Measurements from ENCODE around the gene MYT1.

Gene MYT1

GRCh38 chr20:64236137-64237088, 72.2 kb downstream of the MYT1 start:
- no peak for DNase-seq

GRCh38 chr20:64237316-64237715, 73.1 kb downstream of the MYT1 start:
- DNase-seq: no peak

DNA sequence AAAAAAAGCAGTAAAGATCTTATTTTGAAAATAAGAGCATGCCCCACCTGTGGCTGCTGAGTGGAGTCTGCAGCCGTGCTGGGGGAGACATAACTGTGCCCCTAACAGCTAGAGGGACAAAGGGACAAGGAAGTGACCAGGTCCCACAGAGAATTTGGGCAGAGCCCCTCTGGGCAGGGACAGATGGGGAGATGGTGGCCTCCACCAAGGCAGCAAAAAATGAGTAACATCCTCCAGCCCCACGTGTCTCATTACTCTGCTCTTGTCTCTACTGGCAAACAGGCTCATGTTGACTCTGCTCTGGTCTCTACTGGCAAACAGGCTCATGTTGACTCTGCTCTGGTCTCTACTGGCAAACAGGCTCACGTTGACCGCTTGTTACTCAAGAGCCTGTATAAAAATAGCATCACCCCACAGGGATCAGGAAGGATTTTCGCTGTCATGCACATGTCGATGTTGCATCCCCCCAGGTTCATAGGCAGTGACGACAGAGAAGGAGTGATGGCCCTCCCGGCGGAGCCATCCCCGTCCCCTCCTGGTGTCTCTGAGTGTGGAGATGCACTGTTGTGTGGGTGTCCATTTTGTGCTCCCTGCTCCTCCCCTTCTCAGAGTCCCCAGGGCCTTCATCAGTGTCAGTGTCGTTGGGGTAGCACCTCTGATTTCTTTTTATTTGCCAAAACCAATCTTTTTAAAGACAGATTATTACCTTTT, 74.0 kb downstream of the MYT1 start:
- no peak for DNase-seq

DNA sequence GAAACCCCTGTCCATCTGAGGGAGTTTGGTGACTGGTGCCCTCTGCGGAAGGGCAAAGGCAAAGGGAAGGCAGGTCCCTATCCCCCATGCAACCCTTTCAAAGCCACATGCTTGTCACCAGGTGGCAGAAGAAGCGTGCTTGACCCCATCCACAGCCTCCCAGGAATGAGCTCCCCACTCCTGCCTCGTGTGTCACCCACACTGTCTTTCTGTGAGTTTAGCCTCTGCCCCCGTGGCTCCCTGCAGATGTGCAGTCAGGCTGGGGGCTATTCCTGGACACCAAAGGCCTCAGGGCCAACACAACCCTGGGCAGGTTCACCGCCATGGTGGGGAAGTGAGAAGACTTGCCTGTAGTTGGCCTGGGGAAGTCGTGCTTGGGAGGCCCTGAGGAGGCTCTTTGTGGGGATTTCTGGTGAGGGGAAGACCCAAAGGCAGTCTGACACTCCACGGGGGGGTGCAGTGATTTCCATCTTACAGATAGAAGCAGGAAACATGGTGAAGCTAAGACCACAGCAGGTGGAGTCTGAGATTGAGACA, 74.7 kb downstream of the MYT1 start:
- DNase-seq: no peak

DNA sequence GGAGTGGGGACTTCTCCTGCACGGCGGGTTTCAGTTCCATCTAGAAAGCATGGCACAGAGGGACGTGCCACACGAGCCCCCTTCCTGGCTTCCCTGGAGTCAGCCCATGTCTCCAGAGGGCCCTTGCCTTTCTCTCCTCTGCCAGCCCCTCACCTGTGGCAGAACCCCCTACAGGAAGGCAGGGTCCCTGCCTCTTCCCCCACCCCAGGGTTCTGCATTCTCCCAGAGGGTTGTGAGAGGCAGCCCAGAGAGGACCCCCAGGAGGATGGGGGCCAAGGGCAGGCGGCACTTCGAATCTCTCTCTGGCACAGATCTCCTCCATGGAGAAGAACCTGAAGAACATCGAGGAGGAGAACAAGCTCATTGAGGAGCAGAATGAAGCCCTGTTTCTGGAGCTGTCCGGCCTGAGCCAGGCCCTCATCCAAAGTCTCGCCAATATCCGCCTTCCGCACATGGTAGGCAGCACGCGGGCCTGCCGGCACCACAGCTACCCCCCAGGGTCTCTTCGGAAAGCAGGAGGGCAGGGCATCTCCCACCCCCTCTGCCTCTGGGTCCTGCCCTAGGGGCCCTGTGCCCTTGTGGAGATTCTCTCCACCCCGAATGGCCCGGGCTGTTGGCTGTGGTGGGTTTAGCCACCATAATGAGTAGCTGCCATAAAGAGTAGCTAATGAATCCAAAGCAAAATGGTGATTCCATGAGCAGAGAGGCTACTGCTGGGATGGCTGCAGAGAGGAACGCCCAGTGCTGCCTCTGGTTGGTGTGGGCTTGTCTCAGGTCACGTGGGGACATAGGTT, 75.4 kb downstream of the MYT1 start:
- DNase-seq: no peak

DNA sequence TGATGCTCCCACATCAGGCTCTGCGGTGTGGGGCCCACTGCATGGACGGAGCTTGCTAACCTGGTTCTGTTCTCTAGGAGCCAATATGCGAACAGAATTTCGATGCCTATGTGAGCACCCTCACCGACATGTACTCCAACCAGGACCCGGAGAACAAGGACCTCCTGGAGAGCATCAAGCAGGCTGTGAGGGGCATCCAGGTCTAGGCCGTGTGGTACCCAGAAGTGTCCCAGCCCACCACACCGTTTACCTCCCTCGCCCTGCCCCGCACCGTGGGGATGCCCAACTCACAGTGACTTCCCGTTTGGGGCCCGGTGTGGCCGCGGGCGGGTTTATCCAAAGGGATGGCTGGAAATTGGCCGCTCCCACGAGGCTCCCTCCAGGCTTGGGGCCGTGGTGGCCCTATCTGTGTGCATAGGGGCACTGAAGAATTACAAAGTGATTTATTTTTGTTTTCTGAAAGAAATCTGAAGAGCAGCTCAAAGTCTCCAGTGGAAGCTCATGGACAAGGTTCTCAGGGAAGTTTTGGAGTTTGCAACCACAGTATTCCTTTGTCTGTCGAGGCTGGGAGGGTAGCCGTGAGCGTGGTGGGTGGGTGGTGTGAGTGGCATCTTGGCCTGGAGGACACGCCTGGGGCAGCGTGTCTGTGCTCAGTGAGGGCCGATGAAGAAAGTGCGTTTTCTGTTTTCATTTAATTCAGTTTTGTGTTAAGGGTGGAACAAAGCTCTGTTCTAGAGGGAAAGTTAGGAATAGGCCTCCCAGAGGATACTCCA, 76.2 kb downstream of the MYT1 start:
- no peak for DNase-seq

GRCh38 chr20:64241061-64241460, 76.8 kb downstream of the MYT1 start:
- DNase-seq: no peak

- DNase-seq: no peak
Measured at GRCh38 chr20:64242003-64242796, 77.9 kb downstream of the MYT1 start.

DNA sequence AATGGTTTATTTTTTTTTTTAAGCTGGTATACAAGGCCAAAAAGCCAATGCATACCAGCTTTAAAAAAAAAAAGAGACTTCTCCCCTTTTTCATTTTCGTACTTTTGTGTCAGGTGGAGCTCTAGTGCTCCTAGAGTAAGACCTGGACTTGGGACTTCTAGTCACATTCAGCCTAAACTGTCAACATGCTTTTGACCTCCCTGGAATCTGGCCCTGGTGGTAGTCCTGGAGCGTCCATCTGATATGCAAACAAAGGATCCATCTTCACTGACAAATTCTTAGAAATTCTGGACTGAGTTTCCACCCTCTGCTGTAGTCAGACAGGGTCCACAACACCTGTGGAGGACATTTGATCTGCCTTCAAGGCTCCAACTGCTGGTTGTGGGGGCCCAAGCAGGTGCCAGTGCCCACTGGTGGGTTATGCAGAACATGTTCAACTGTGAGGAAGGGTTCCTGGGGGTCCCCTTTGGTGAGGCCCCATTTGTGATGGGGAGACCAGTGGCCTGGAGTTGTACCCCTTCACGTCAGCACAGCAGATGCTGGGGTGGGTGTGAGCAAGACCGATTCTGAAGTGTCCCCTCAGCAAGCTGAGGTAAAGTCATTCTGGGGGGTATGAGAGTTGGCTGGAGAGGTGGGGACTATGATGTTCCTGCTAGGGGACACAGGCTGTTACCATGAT, 78.7 kb downstream of the MYT1 start:
- DNase-seq: no peak

GRCh38 chr20:64244281-64244805, 80.1 kb downstream of the MYT1 start:
- DNase-seq: no peak

DNA sequence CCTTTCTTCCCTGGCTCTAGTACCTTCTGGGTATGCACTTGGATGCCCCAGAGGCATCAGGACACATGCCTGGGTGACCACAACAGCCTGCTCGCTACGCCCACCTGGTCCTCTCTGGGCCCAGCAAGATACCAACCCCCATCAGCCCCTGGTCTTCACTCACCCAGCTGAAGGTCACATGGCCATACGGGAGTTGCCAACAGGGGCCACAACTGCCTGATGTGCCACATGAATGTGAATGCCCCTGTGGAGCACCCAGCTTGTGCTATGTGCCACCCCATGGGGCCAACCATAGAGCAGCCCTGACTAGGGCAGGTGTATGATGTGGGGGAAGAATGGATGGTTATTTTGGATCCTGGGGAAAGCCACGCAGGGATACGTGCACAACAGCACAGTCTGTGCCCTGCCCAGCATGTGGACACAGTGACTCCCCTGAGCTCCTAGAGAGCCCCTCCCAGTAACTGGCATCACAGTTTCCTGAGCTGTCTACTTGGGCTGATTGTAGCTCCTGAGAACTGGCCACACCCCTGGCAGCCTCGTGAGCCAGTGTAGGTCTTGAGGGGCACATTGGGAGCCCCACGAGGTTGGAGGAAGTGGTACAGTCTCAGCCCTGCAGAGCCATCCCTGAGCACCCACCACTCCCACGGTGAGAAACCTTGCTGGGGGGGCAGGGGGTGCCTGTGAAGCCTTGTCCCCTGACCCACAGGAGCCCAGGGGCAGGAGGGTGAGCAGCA, 80.8 kb downstream of the MYT1 start:
- DNase-seq: no peak

DNA sequence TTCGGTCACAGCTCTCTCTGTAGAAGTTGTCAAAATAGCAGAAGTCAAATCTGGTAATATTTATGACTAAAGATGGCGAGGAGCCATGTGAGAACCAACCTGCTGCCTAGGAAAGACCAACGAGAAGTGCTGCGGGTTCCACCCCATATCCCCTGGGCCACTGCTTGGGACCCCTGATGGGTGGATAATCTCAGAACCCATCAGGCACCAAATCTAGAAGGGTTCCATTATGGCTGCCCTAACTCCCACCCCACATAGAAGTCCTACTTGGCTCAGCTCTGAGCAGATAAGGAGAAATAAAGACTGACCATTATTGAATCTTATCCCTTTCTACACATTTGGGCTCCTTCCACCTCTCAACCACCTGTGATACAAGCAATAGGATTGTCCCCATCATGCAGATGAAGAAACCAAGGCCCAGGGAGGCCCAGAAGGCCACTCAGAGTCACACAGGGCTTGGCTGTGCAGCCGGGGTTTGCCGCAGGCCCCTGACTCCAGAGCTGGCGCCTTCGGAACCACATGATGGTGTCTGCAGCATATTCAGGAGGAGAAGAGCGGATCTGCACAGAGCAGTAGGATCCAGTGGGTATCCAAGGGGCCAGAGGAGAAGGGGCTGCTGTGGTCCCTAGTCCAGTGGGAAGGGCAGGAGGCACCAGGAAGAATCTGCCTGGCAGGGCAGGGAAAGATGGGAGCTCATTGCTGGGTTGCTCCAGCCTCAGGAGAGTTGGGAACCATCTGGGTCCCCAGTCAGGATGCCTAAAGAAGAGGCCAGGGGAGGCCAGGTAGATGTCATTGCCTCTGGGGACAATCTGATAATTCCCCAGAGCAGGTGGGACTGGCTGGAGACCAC, 81.7 kb downstream of the MYT1 start:
- DNase-seq: no peak

GRCh38 chr20:64246616-64247306, 82.5 kb downstream of the MYT1 start:
- no peak for DNase-seq

GRCh38 chr20:64247307-64247618, 83.0 kb downstream of the MYT1 start:
- no peak for DNase-seq

DNA sequence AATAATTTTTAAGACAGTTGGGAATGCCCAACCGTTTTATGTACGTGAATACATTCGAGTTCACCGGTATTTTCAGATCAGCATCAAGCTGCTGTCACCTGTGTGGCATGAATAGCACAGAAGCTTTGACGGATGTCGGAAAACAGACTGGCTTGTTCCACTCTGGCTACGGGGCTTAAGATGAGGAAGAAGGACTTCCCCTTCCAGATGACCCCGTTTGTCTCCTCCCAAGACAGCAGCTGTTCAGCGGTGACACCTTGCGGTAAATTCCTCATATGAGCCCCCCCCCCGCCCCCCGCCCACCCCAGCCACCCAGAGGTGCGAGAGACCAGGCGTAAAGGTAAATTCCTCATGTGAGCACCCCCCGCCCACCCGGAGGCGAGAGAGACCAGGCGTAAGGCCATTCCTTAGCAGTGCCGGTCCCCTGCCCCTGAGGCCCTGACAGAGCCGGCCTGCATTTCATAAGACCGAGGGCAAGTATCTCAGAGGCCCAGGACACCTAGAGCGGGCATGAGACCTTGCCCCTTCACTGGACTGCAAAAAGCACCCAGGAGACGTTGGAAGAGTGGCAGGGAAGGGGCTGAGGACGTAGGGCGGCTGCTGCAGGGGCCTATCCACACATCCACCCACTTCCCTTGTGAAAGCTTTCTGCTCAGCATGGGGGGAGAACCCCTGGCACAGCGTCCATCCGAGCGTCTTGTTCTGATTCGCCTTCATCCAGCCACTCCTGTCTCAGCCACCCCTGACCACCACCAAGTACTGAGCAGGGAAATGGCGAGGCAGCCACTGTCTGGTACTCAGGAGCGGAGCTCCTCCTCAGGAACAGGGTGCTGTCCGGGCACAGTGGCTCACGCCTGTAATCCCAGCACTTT, 84.0 kb downstream of the MYT1 start:
- DNase-seq: no peak

GRCh38 chr20:64250027-64250426, 85.8 kb downstream of the MYT1 start:
- no peak for DNase-seq

DNA sequence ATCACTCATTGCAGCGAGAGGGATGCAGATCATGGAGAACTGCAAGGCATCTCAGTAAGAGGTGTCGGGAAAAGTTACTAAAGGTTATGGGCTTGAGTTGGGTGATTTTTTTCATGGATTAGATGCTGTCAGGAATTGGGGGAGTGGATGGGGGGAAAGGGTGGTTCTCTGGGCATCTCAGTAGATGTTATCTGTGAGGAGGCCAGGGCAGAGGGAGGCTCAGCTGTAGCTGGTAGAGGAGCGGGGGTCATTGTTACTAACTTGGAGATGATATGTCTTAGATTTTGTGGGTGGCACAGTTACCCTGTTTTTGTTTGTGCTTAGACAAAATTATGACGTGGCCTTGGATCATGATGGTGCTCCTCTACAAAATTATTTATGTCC, 88.7 kb downstream of the MYT1 start:
- DNase-seq: no peak
